Peyer's patch (tissue), 4 donors: ENCODE measurements around the gene CD47. TPM values are rescaled to one million over a fixed set of nuclear protein-coding genes. Genes with fewer than 3 reads are reported as not detected.

ENCODE experiments used
- DNase-seq, 3 donors: peaks; one replicate each; pipeline ENCODE4 v3.0.0-alpha.2; 2017 to 2019
- H3K27ac ChIP-seq, 4 donors: fragments of 200-600 bp; sonication (generic); one replicate each; pipeline ENCODE4 v1.5.1; 2016 to 2019
- H3K27me3 ChIP-seq, 2 donors: fragments of 200-600 bp; sonication (generic); one replicate each; pipeline ENCODE4 v1.5.1; 2019
- H3K36me3 ChIP-seq, 3 donors: fragments of 200-600 bp; sonication (generic); one replicate each; pipeline ENCODE4 v1.5.1; 2016 to 2019
- H3K4me1 ChIP-seq, 4 donors: fragments of 200-600 bp; sonication (generic); one replicate each; pipeline ENCODE4 v1.5.1; 2016 to 2019
- H3K4me3 ChIP-seq, 4 donors: fragments of 200-600 bp; sonication (generic); 1 replicate in 3 of 4; 2 replicates in 1 of 4; pipeline ENCODE4 v1.5.1; 2016 to 2019; ENCODE audit warnings: mild to moderate bottlenecking in 1 of 4
- H3K9me3 ChIP-seq, 4 donors: fragments of 200-600 bp; sonication (generic); one replicate each; pipeline ENCODE4 v1.5.1; 2016 to 2019; ENCODE audit warnings: mild to moderate bottlenecking in 1 of 4
- CTCF ChIP-seq, 6 experiments: fragments of 450-650 bp in 4 of 6; fragments of 200-600 bp in 2 of 6; sonication (generic) in 1 of 6; IDR thresholded peaks; one replicate each; pipeline ENCODE4 v1.5.1; 2017 to 2019; ENCODE audit warnings: antibody characterized with exemption in 6 of 6, mild to moderate bottlenecking in 3 of 6, moderate library complexity in 1 of 6
- POLR2A ChIP-seq, 2 donors: fragments of 450-650 bp; IDR thresholded peaks; one replicate each; pipeline ENCODE4 v1.5.1; 2017; ENCODE audit warnings: antibody characterized with exemption in 2 of 2, mild to moderate bottlenecking in 2 of 2, moderate library complexity in 2 of 2
- total RNA-seq, 4 donors: library from RNA; depleted of rRNA; stranded (reverse); fragments of >200 nt; gene quantifications; one replicate each; pipeline ENCODE4 v1.1.0, GENCODE V29; 2016

The CD47 gene
- total RNA-seq, 4 donors from 2014 or later, result 50.1 to 55.7 (median 52.7) TPM

- H3K9me3 ChIP-seq, result no peaks in the 10 kb centered on the region
- TF ChIP-seq CTCF (IDR thresholded peaks at IDR 0.05) (no peak), POLR2A (IDR thresholded peaks at IDR 0.05) (no peak)
- H3K4me1 ChIP-seq, result no peaks in the 10 kb centered on the region
- H3K4me3 ChIP-seq, result no peak overlapping the region
- no peak overlapping the region for H3K27ac ChIP-seq
- DNase-seq, result no peak
- H3K27me3 ChIP-seq, result no peaks in the 10 kb centered on the region
- H3K36me3 ChIP-seq, result peaks cover 0 to 27% (median 0%) of the 10 kb centered on the region in 3 donors
These were observed 35.9 kb downstream of the CD47 start for GRCh38 chr3:108054935-108055334.

- TF ChIP-seq CTCF (IDR thresholded peaks at IDR 0.05), result no peak
- TF ChIP-seq POLR2A (IDR thresholded peaks at IDR 0.05), result no peak
- Histone ChIP-seq H3K4me3 (no peak overlapping the region), H3K36me3 (peaks cover 0 to 32% (median 0%) of the 10 kb centered on the region in 3 donors), H3K4me1 (no peaks in the 10 kb centered on the region), H3K27me3 (no peaks in the 10 kb centered on the region), H3K9me3 (no peaks in the 10 kb centered on the region), H3K27ac (no peak overlapping the region)
- DNase-seq, result no peak
These were observed 37.3 kb downstream of the CD47 start for GRCh38 chr3:108053483-108053882.

GRCh38 chr3:108053067-108053466, 37.8 kb downstream of the CD47 start:
- Histone ChIP-seq H3K27ac (no peak overlapping the region), H3K36me3 (peaks cover 0 to 32% (median 0%) of the 10 kb centered on the region in 3 donors), H3K9me3 (no peaks in the 10 kb centered on the region), H3K4me1 (no peaks in the 10 kb centered on the region), H3K4me3 (no peak overlapping the region), H3K27me3 (no peaks in the 10 kb centered on the region)
- DNase-seq, result no peak
- TF ChIP-seq CTCF (IDR thresholded peaks at IDR 0.05) (no peak), POLR2A (IDR thresholded peaks at IDR 0.05) (no peak)

GRCh38 chr3:108051005-108051404, 39.8 kb downstream of the CD47 start:
- Histone ChIP-seq H3K4me1 (no peaks in the 10 kb centered on the region), H3K9me3 (no peaks in the 10 kb centered on the region), H3K27me3 (no peaks in the 10 kb centered on the region), H3K36me3 (peaks cover 0 to 37% (median 0%) of the 10 kb centered on the region in 3 donors), H3K27ac (no peak overlapping the region), H3K4me3 (no peak overlapping the region)
- DNase-seq, result no peak
- TF ChIP-seq CTCF (IDR thresholded peaks at IDR 0.05) (no peak), POLR2A (IDR thresholded peaks at IDR 0.05) (no peak)

GRCh38 chr3:108047987-108048386, 42.8 kb downstream of the CD47 start:
- H3K4me1 ChIP-seq, result no peaks in the 10 kb centered on the region
- no peak overlapping the region for H3K27ac ChIP-seq
- H3K36me3 ChIP-seq, result peaks cover 0 to 32% (median 0%) of the 10 kb centered on the region in 3 donors
- no peak overlapping the region for H3K4me3 ChIP-seq
- no peak for DNase-seq
- H3K27me3 ChIP-seq, result no peaks in the 10 kb centered on the region
- H3K9me3 ChIP-seq, result no peaks in the 10 kb centered on the region
- TF ChIP-seq POLR2A (IDR thresholded peaks at IDR 0.05), result no peak
- no peak for TF ChIP-seq CTCF (IDR thresholded peaks at IDR 0.05)

GRCh38 chr3:108046247-108046646, 44.6 kb downstream of the CD47 start:
- TF ChIP-seq POLR2A (IDR thresholded peaks at IDR 0.05), result no peak
- no peak for TF ChIP-seq CTCF (IDR thresholded peaks at IDR 0.05)
- Histone ChIP-seq H3K9me3 (no peaks in the 10 kb centered on the region), H3K4me1 (no peaks in the 10 kb centered on the region), H3K27me3 (no peaks in the 10 kb centered on the region), H3K27ac (no peak overlapping the region), H3K4me3 (no peak overlapping the region), H3K36me3 (peaks cover 0 to 24% (median 0%) of the 10 kb centered on the region in 3 donors)
- DNase-seq, result no peak
